H1 (cell line): ENCODE results near the gene SOS1. TPM values are rescaled to one million over a fixed set of nuclear protein-coding genes. Genes with fewer than 3 reads are reported as not detected.

Experiments
- CTCF ChIA-PET: fragments of 300-600 bp; sonication (Branson Sonifier 250); formaldehyde crosslinking; loops from one replicate; lab custom pipeline; 2021; ENCODE audit not compliant: partially characterized antibody; lab: Charles Lee
- POLR2A ChIA-PET: fragments of 300-600 bp; sonication (Branson Sonifier 250); formaldehyde crosslinking; loops from one replicate; lab custom pipeline; 2021; ENCODE audit warnings: inconsistent platforms; ENCODE audit not compliant: partially characterized antibody; lab: Charles Lee
- DNase-seq, 2 experiments: peaks; one replicate each; pipeline versions ENCODE4 v3.0.0 to v3.0.0-alpha.2; 2010 to 2022; ENCODE audit warnings: low spot score in 2 of 2, low read depth in 1 of 2, mixed read lengths in 1 of 2
- FAIRE-seq: peaks from 2 replicates; lab custom pipeline; 2011; peaks lifted over from hg19 to GRCh38; lab: Jason Lieb, UNC
- H2AFZ ChIP-seq: 2 replicates; pipeline ENCODE4 v1.8.1; 2012; ENCODE audit warnings: low read length, inconsistent platforms
- H2AK5ac ChIP-seq: 2 replicates; pipeline ENCODE4 v1.6.1; 2013; ENCODE audit warnings: low read depth, low read length
- H2BK120ac ChIP-seq: replicated peaks from 2 replicates; pipeline ENCODE3; 2013; ENCODE audit warnings: low read depth, low read length, inconsistent platforms
- H2BK12ac ChIP-seq: 2 replicates; pipeline ENCODE4 v1.6.1; 2013; ENCODE audit warnings: low read depth, low read length
- H2BK15ac ChIP-seq: 2 replicates; pipeline ENCODE4 v1.6.1; 2013; ENCODE audit warnings: low read length
- H2BK20ac ChIP-seq: 2 replicates; pipeline ENCODE4 v1.6.1; 2013; ENCODE audit warnings: low read length
- H2BK5ac ChIP-seq: 2 replicates; pipeline ENCODE4 v1.6.1; 2013; ENCODE audit warnings: low read depth, low read length
- H3K14ac ChIP-seq: 2 replicates; pipeline ENCODE4 v1.6.1; 2013; ENCODE audit warnings: inconsistent platforms; ENCODE audit not compliant: insufficient read length
- H3K18ac ChIP-seq: 2 replicates; pipeline ENCODE4 v1.6.1; 2013; ENCODE audit warnings: low read length; ENCODE audit errors: extremely low read depth
- H3K23ac ChIP-seq: 2 replicates; pipeline ENCODE4 v1.6.1; 2013; ENCODE audit warnings: inconsistent platforms; ENCODE audit not compliant: insufficient read length
- H3K23me2 ChIP-seq: 2 replicates; pipeline ENCODE4 v1.6.1; 2013; ENCODE audit warnings: low read depth, low read length
- H3K27ac ChIP-seq: 2 replicates; pipeline ENCODE4 v1.6.1; 2011; ENCODE audit warnings: low read depth, low read length, inconsistent platforms
- H3K27me3 ChIP-seq, 4 experiments: replicated peaks in 1 of 4; 1 replicate in 1 of 4; 2 replicates in 3 of 4; pipeline versions ENCODE4 v1.6.1 to v1.8.1; 2011 to 2013; ENCODE audit warnings: low read length in 3 of 4, mild to moderate bottlenecking in 3 of 4, inconsistent platforms in 2 of 4, mixed read lengths in 2 of 4, moderate library complexity in 1 of 4; ENCODE audit not compliant: control insufficient read depth in 3 of 4, insufficient read depth in 3 of 4; ENCODE audit errors: extremely low read depth in 1 of 4
- H3K36me3 ChIP-seq, 4 experiments: 2 replicates each; pipeline versions ENCODE4 v1.6.1 to v1.8.1; 2011 to 2013; ENCODE audit warnings: mild to moderate bottlenecking in 4 of 4, low read length in 3 of 4, moderate library complexity in 2 of 4, control low read depth in 1 of 4, inconsistent platforms in 1 of 4; ENCODE audit not compliant: insufficient read depth in 4 of 4, control insufficient read depth in 2 of 4
- H3K4ac ChIP-seq: replicated peaks from 2 replicates; pipeline ENCODE3; 2013; ENCODE audit warnings: low read length, low read depth, mixed read lengths, inconsistent platforms; ENCODE audit not compliant: insufficient read length
- H3K4me1 ChIP-seq, 4 experiments: replicated peaks in 1 of 4; 1 replicate in 1 of 4; 2 replicates in 3 of 4; pipeline versions ENCODE4 v1.6.1 to v1.8.1; 2011 to 2013; ENCODE audit warnings: low read length in 3 of 4, inconsistent platforms in 2 of 4, mixed read lengths in 1 of 4; ENCODE audit not compliant: insufficient read depth in 4 of 4, control insufficient read depth in 3 of 4
- H3K4me2 ChIP-seq, 2 experiments: 2 replicates each; pipeline versions ENCODE4 v1.6.1 to v1.8.1; 2011 to 2013; ENCODE audit warnings: low read depth in 2 of 2, low read length in 2 of 2, control low read depth in 1 of 2, inconsistent platforms in 1 of 2, mild to moderate bottlenecking in 1 of 2; ENCODE audit not compliant: insufficient read depth in 1 of 2
- H3K4me3 ChIP-seq, 4 experiments: fragments of 200-600, 300-600 bp in 1 of 4; sonication (generic), shearing (Covaris generic), sonication (Bioruptor Twin) in 1 of 4; 2 replicates each; pipeline versions ENCODE4 v1.5.1 to v1.8.1; 2011 to 2016; ENCODE audit warnings: low read length in 4 of 4, low read depth in 3 of 4, control low read depth in 2 of 4, inconsistent platforms in 2 of 4, mild to moderate bottlenecking in 2 of 4, mixed read lengths in 1 of 4, moderate library complexity in 1 of 4; ENCODE audit not compliant: insufficient read depth in 2 of 4; ENCODE audit errors: extremely low read depth in 1 of 4
- H3K56ac ChIP-seq: replicated peaks from 2 replicates; pipeline ENCODE3; 2013; ENCODE audit warnings: low read depth, mild to moderate bottlenecking, mixed read lengths, low read length, inconsistent platforms; ENCODE audit not compliant: insufficient read length
- H3K79me1 ChIP-seq: 2 replicates; pipeline ENCODE4 v1.6.1; 2013; ENCODE audit warnings: low read depth, low read length, control low read depth
- H3K79me2 ChIP-seq, 2 experiments: 2 replicates each; pipeline versions ENCODE4 v1.6.1 to v1.8.1; 2012 to 2013; ENCODE audit warnings: low read length in 2 of 2, mild to moderate bottlenecking in 2 of 2, inconsistent platforms in 1 of 2; ENCODE audit not compliant: insufficient read depth in 2 of 2, control insufficient read depth in 1 of 2
- H3K9ac ChIP-seq, 4 experiments: replicated peaks in 1 of 4; 1 replicate in 1 of 4; 2 replicates in 3 of 4; pipeline versions ENCODE4 v1.6.1 to v1.8.1; 2011 to 2013; ENCODE audit warnings: low read depth in 3 of 4, low read length in 3 of 4, control low read depth in 2 of 4, mild to moderate bottlenecking in 2 of 4, moderate library complexity in 2 of 4, inconsistent platforms in 1 of 4; ENCODE audit errors: extremely low read depth in 1 of 4
- H3K9me3 ChIP-seq, 2 experiments: 2 replicates each; pipeline versions ENCODE4 v1.6.1 to v1.8.1; 2012 to 2013; ENCODE audit warnings: mild to moderate bottlenecking in 2 of 2, moderate library complexity in 2 of 2, control low read depth in 1 of 2, inconsistent platforms in 1 of 2, low read depth in 1 of 2, low read length in 1 of 2, mixed read lengths in 1 of 2; ENCODE audit not compliant: insufficient read depth in 2 of 2
- H4K20me1 ChIP-seq, 2 experiments: replicated peaks in 1 of 2; 2 replicates each; pipeline versions ENCODE3 to v1.8.1; 2011 to 2013; ENCODE audit warnings: inconsistent platforms in 2 of 2, low read length in 2 of 2, mild to moderate bottlenecking in 1 of 2; ENCODE audit not compliant: insufficient read depth in 2 of 2, control insufficient read depth in 1 of 2
- H4K5ac ChIP-seq: 2 replicates; pipeline ENCODE4 v1.6.1; 2013; ENCODE audit warnings: low read length, low read depth, mixed read lengths, inconsistent platforms; ENCODE audit not compliant: insufficient read length
- H4K8ac ChIP-seq: 2 replicates; pipeline ENCODE4 v1.8.0; 2013; ENCODE audit warnings: mild to moderate bottlenecking, moderate library complexity, low read length, inconsistent platforms; ENCODE audit not compliant: insufficient read depth; ENCODE audit errors: extremely low read depth
- H4K91ac ChIP-seq: replicated peaks from 2 replicates; pipeline ENCODE3; 2013; ENCODE audit warnings: low read length, mixed read lengths, inconsistent platforms; ENCODE audit not compliant: insufficient read length
- RXRA ChIP-seq: IDR thresholded peaks from 2 replicates; pipeline ENCODE4 v1.6.1; 2011; ENCODE audit warnings: low read depth, mild to moderate bottlenecking, low read length, moderate library complexity; ENCODE audit not compliant: insufficient read depth
- WGBS, 2 experiments: shearing (Covaris generic) in 1 of 2; methylation state at CpG; one replicate each; pipeline versions ENCODE4 v1.1.6 to v1.1.7; 2013 to 2015; ENCODE audit warnings: low lambda C conversion rate in 2 of 2, mixed read lengths in 2 of 2, inconsistent platforms in 1 of 2, low coverage in 1 of 2, missing lambda C conversion rate in 1 of 2; ENCODE audit not compliant: insufficient replicate concordance in 2 of 2, insufficient coverage in 1 of 2, insufficient read length in 1 of 2; ENCODE audit errors: extremely low coverage in 1 of 2, missing lambda C conversion rate in 1 of 2; 5-methylcytosine and 5-hydroxymethylcytosine counted together
- polyA plus RNA-seq, 7 experiments: library from polyadenylated mRNA; depleted of rRNA in 3 of 7; stranded (reverse) in 5 of 7; unstranded in 2 of 7; fragments of >200 nt in 5 of 7; fragments of 200-250 nt in 2 of 7; gene quantifications; 1 replicate in 5 of 7; 2 replicates in 1 of 7; 4 replicates in 1 of 7; pipeline versions ENCODE4 v1.2.1 to v1.2.3, GENCODE V29; 2011 to 2013; ENCODE audit warnings: missing spikeins in 2 of 7, mixed read lengths in 2 of 7
- total RNA-seq: library from RNA; stranded (reverse); fragmentation: NEBNext Ultra II Directional; extraction: Animal tissue kit (Norgen Biotek cat#: 25700); gene quantifications from 2 replicates; pipeline ENCODE4 v1.2.1, GENCODE V29; 2021

The SOS1 gene
- total and polyA plus RNA-seq, 2 of the 8 experiments (the other 6 are each of a cell fraction or from before 2014, with no cell fraction given), result 25.7 to 27.0 TPM

DNA sequence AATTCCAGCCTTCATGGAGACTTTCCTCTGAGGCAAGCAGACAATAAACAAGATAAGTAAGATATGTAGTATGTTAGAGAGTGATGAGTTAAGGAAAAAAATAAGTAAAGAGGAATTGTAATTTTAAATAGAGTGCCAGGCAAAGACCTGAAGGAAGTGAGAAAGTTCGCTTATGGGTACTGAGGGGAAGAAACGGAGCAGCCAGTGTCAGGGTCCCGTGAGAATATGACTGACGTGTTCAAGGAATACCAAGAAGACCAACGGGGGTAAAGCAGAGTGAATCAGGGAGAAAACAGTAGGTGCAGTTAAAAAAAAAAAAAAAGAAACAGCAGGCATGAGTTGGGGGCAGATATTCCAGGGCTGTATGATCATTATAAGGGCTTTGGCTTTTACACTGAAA, 186.1 kb downstream of the SOS1 start:
- Histone ChIP-seq H3K9ac (no peak overlapping the region), H4K5ac (no peak overlapping the region), H2AFZ (no peak overlapping the region), H3K36me3 (no peaks in the 10 kb centered on the region), H2BK15ac (no peak overlapping the region), H3K79me2 (no peaks in the 10 kb centered on the region), H4K91ac (no peak overlapping the region), H2BK20ac (no peak overlapping the region), H2BK5ac (no peak overlapping the region), H3K4ac (no peak overlapping the region), H3K18ac (no peak overlapping the region), H3K27me3 (no peaks in the 10 kb centered on the region), H3K14ac (no peak overlapping the region), H3K9me3 (no peaks in the 10 kb centered on the region), H3K27ac (no peak overlapping the region), H2BK120ac (no peak overlapping the region), H3K4me3 (no peak overlapping the region), H4K20me1 (no peaks in the 10 kb centered on the region), H3K23ac (no peak overlapping the region), H3K23me2 (no peaks in the 10 kb centered on the region; the same call in 1 of the 2 replicates), H3K79me1 (no peaks in the 10 kb centered on the region), H3K4me1 (no peaks in the 10 kb centered on the region), H3K4me2 (no peak overlapping the region), H4K8ac (no peak overlapping the region), H2AK5ac (no peak overlapping the region), H3K56ac (no peak overlapping the region), H2BK12ac (no peak overlapping the region)
- FAIRE-seq (no peak), DNase-seq (no peak)
- ChIA-PET POLR2A (no interaction called here), CTCF (no interaction called here)
- WGBS, 2 experiments, result 80% methylated on average over 5 of the region's 5 CpGs; no CpG with 5 or more reads in 1 of the 2 experiments
- no peak for TF ChIP-seq RXRA
